ENCODE data around the gene SAMD4A. TPM values are rescaled to one million over a fixed set of nuclear protein-coding genes. Genes with fewer than 3 reads are reported as not detected.

SAMD4A gene
- total and polyA plus RNA-seq, 2 of the 4 experiments (the other 2 are of a cell fraction) = 22.9 to 38.2 TPM

- ATAC-seq (ENCODE audit: low read depth) (peak; percentile 48), DNase-seq (peak; percentile 92)
- WGBS, 2 experiments (ENCODE audit: extremely low coverage in 2 of 2, insufficient read length in 1 of 2) = 0% methylated on average over 1 of the region's 5 CpGs; no CpG with 5 or more reads in 1 of the 2 experiments
- BruUV-seq (replicated peaks) = no TSS peak
- no peak overlapping the region for H3K9ac ChIP-seq (ENCODE audit: low read depth, low read length)
- H2AK5ac ChIP-seq (ENCODE audit: low read depth, low read length) = no peak overlapping the region
- no peaks in the 10 kb centered on the region for H3K27me3 ChIP-seq (ENCODE audit: control insufficient read depth, insufficient read depth, low read length)
- in situ Hi-C loops (cut with MboI; ENCODE audit: low sequenced_read_pairs) (no loop called here), dilution Hi-C loops (cut with HindIII; ENCODE audit: low sequenced_read_pairs, unreplicated experiment) (no loop called here), intact Hi-C loops (cut with micrococcal nuclease) (loop anchor here (5.0 kb wide), 2 partner anchors 58 to 147 kb away; partner anchors contain the start of gene SAMD4A)
- H3K9me1 ChIP-seq (ENCODE audit: insufficient read depth, low read length) = peaks cover 39% of the 10 kb centered on the region
- peaks cover 36% of the 10 kb centered on the region for H3K4me1 ChIP-seq (ENCODE audit: control insufficient read depth, insufficient read depth, low read length)
- peak overlapping the region; percentile 46; the same call in 1 of the 2 replicates for H2BK120ac ChIP-seq (ENCODE audit: low read depth, low read length)
- H3K9me3 ChIP-seq (ENCODE audit: control insufficient read depth, insufficient read depth, low read length) = no peaks in the 10 kb centered on the region
- H2AK9ac ChIP-seq (replicated peaks; ENCODE audit: low read depth, low read length, poor library complexity) = no peak overlapping the region
- no peak overlapping the region for H3K56ac ChIP-seq (ENCODE audit: extremely low read depth, insufficient read depth, low read length)
- no peak overlapping the region for H2BK20ac ChIP-seq (ENCODE audit: low read depth, low read length)
- no peak overlapping the region for H3K4me3 ChIP-seq (ENCODE audit: insufficient read depth, low read depth, low read length)
- H4K20me1 ChIP-seq (ENCODE audit: insufficient read depth, low read length) = peaks cover 39% of the 10 kb centered on the region
- H3K4ac ChIP-seq (ENCODE audit: low read depth, low read length) = peak overlapping the region; percentile 44; the same call in 1 of the 2 replicates
- H4K91ac ChIP-seq (ENCODE audit: insufficient read depth, low read depth, low read length) = no peak overlapping the region
- H3K79me1 ChIP-seq (ENCODE audit: low read depth in 1 of 2, low read length in 2 of 2) = peaks cover 42 to 86% of the 10 kb centered on the region in 2 experiments
- no peak overlapping the region for H4K5ac ChIP-seq (ENCODE audit: low read depth, low read length)
- no peak for TF ChIP-seq POLR2A (IDR thresholded peaks at IDR 0.05; ENCODE audit: low read depth, low read length)
- peak; percentile 88 for TF ChIP-seq CEBPB (IDR thresholded peaks at IDR 0.05; ENCODE audit: low read depth, low read length)
- TF ChIP-seq RAD21 (IDR thresholded peaks at IDR 0.05; ENCODE audit: low read length) = no peak
- TF ChIP-seq RFX5 (IDR thresholded peaks at IDR 0.05; ENCODE audit: low read depth, low read length) = no peak
- TF ChIP-seq ELK1 (IDR thresholded peaks at IDR 0.05; ENCODE audit: borderline replicate concordance, low read depth, low read length) = no peak
- no peak for TF ChIP-seq MXI1 (IDR thresholded peaks at IDR 0.05; ENCODE audit: borderline replicate concordance, low read depth, low read length)
- TF ChIP-seq BHLHE40 (IDR thresholded peaks at IDR 0.05; ENCODE audit: low read depth, low read length) = peak; percentile 61
- no peak for TF ChIP-seq FOS (IDR thresholded peaks at IDR 0.05; ENCODE audit: low read depth, low read length)
- TF ChIP-seq MAFK (IDR thresholded peaks at IDR 0.05; ENCODE audit: low read depth, low read length) = peak; percentile 27; the same call in 1 of the 2 replicates
- no peak for TF ChIP-seq SMC3 (IDR thresholded peaks at IDR 0.05; ENCODE audit: low read depth, low read length)
- 0 out of 2 replicates have a peak, but pooled peaks have one; percentile 48 for TF ChIP-seq CHD1 (IDR thresholded peaks at IDR 0.05; ENCODE audit: low read depth, low read length)
- no peak for TF ChIP-seq NFE2L2 (IDR thresholded peaks at IDR 0.05; ENCODE audit: low read depth, low read length)
- ChIA-PET POLR2A (ENCODE audit: unreplicated experiment) (interaction anchor here (1.0 to 1.2 kb wide), 2 partner anchors 9 to 58 kb away, joined by 3 to 4 read pairs; partner anchors contain the start of gene SAMD4A), CTCF (interaction anchor here (0.8 to 1.3 kb wide), 4 partner anchors 13 to 61 kb away, joined by 3 to 6 read pairs (median 5); no protein-coding TSS in a partner anchor)
- H3K4me2 ChIP-seq (ENCODE audit: low read depth, low read length) = peak overlapping the region; percentile 75
- peak overlapping the region in 1 of 2 experiments; percentile 34; a peak in 1 of 4 replicates for H4K8ac ChIP-seq (ENCODE audit: low read depth in 2 of 2, low read length in 2 of 2)
- H3K23ac ChIP-seq (ENCODE audit: low read depth, low read length) = no peak overlapping the region
- no peaks in the 10 kb centered on the region for H3K36me3 ChIP-seq (ENCODE audit: control insufficient read depth, insufficient read depth, low read length)
- H3K14ac ChIP-seq (replicated peaks; ENCODE audit: low read depth, low read length) = 0 out of 2 replicates have a peak overlapping the region, but pooled peaks have one; percentile 8
- peak overlapping the region; percentile 80 for H2BK5ac ChIP-seq (ENCODE audit: low read depth, low read length, poor library complexity, severe bottlenecking)
- H2AFZ ChIP-seq (replicated peaks; ENCODE audit: low read length, poor library complexity) = no peak overlapping the region
- no peak overlapping the region for H2BK15ac ChIP-seq (ENCODE audit: low read depth, low read length)
- no peak overlapping the region for H3K18ac ChIP-seq (ENCODE audit: low read depth, low read length)
- H3K27ac ChIP-seq (ENCODE audit: insufficient read depth, low read length) = peak overlapping the region; percentile 49; the same call in 1 of the 2 replicates
These were observed 58.2 kb downstream of the SAMD4A start for GRCh38 chr14:54625112-54625511.
